HCT116 (cell line): ENCODE results near the gene PPP1R1B.

Experiments used
- CEBPB ChIP-seq: IDR thresholded peaks from 2 replicates; pipeline ENCODE4 v1.6.1; 2012; ENCODE audit warnings: low read depth
- CTCF ChIP-seq, 3 experiments: fragments of 200-600 bp in 1 of 3; sonication (generic) in 1 of 3; IDR thresholded peaks in 2 of 3; conservative IDR thresholded peaks in 1 of 3; 2 replicates each; pipeline ENCODE4 v1.5.1; 2012 to 2017; ENCODE audit warnings: low read depth in 2 of 3, low read length in 2 of 3, antibody characterized with exemption in 1 of 3, borderline replicate concordance in 1 of 3, control low read depth in 1 of 3, mild to moderate bottlenecking in 1 of 3, mixed read lengths in 1 of 3, mixed run types in 1 of 3, moderate library complexity in 1 of 3; ENCODE audit not compliant: insufficient read depth in 1 of 3
- JUND ChIP-seq: IDR thresholded peaks from 2 replicates; pipeline ENCODE4 v1.6.1; 2012
- POLR2AphosphoS5 ChIP-seq: IDR thresholded peaks from 2 replicates; pipeline ENCODE4 v1.6.1; 2011; ENCODE audit warnings: mild to moderate bottlenecking, low read depth, low read length, moderate library complexity
- SIN3A ChIP-seq: IDR thresholded peaks from 2 replicates; pipeline ENCODE4 v1.6.1; 2012; ENCODE audit warnings: low read depth
- SRF ChIP-seq: IDR thresholded peaks from 2 replicates; pipeline ENCODE4 v1.6.1; 2012; ENCODE audit warnings: low read depth
- YY1 ChIP-seq: IDR thresholded peaks from 2 replicates; pipeline ENCODE4 v1.6.1; 2011; ENCODE audit warnings: low read length, low read depth, moderate library complexity, mild to moderate bottlenecking; ENCODE audit not compliant: insufficient replicate concordance; ENCODE audit errors: extremely low read depth

- TF ChIP-seq YY1, result no peak
- no peak for TF ChIP-seq CTCF (IDR thresholded peaks at IDR 0.05 in 2 of 3, conservative IDR thresholded peaks at IDR 0.05 in 1 of 3; ENCODE audit: borderline replicate concordance in 1 of 3, insufficient read depth in 1 of 3, low read depth in 2 of 3, low read length in 2 of 3)
- TF ChIP-seq SRF, result no peak
- TF ChIP-seq POLR2AphosphoS5, result no peak
- no peak for TF ChIP-seq JUND
- no peak for TF ChIP-seq CEBPB
- no peak for TF ChIP-seq SIN3A
Observed at GRCh38 chr17:39684369-39685192, 57.8 kb downstream of the PPP1R1B start.
